ENCODE data around the gene P2RY13. TPM values are rescaled to one million over a fixed set of nuclear protein-coding genes. Genes with fewer than 3 reads are reported as not detected.

The P2RY13 gene
- not detected in 2 replicates for total RNA-seq

- no peak for DNase-seq (ENCODE audit: extremely low read depth, low read depth, low spot score)
Observed at GRCh38 chr3:151329363-151329762, at the start of gene P2RY13. Gene P2RY13 (minus strand): TSS chr3:151329549. CDS start chr3:151329528, 21 bp downstream.

- DNase-seq (ENCODE audit: extremely low read depth, low read depth, low spot score) = no peak
Observed at GRCh38 chr3:151377768-151378385, 48.5 kb upstream of the P2RY13 start.

DNA sequence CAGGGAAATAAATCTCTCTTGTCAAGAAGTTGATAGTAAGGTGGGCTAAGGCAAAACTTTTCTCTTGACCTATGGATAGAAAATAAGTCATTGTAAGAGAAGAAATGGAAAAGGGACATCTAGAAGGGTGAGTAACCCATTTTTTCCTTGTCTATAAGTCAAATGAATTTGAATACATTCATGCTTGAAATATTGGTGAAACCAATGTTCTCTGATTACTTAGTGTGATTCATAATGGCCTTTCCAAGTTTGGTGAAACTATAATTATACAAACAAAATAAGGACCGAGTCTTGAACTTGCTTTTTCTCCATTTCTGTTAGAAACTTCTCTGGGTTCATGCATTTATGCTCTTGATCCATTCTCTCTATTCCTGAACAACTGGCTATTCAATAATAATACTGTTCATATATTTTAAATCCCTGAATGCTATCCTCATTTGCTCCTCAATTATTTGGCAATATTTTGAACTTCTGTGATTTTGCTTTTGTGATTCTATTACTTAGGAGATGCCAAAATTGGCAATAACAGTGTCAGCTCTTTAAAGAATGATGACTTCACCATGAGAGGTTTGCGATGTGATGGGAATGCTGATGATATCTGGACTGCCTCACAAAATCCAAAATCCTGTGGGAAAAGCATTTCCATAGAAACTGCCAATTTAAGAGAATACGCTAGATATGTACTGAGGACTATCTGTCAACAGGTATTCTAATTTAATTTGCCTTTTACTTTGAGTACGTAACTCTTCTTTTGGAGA lies 42.9 kb upstream of the P2RY13 start:
- DNase-seq (ENCODE audit: extremely low read depth, low read depth, low spot score) = no peak

DNA sequence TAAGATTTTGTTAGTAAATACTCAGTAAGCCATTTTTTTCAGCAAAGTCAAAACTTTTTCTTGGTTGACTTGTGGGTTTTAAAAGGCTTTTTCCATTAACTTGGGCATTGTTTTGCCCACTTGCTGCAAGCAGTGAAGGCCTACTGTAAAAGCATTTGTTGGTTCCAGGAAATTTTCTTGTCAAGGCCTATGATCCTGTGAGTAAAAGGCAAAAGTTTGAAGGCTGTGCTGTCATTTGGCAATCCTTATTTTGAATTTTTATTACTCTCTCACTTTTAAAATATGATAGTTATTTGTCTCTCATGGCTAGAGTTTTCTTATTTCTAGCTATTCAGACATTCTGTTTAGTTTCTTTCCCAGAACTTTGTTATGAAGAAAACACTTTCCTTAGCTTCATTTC lies 42.2 kb upstream of the P2RY13 start:
- no peak for DNase-seq (ENCODE audit: extremely low read depth, low read depth, low spot score)

- DNase-seq (ENCODE audit: extremely low read depth, low read depth, low spot score) = no peak
Observed at GRCh38 chr3:151367448-151367847, 38.1 kb upstream of the P2RY13 start.

- no peak for DNase-seq (ENCODE audit: extremely low read depth, low read depth, low spot score)
Observed at GRCh38 chr3:151366993-151367392, 37.6 kb upstream of the P2RY13 start.

GRCh38 chr3:151362751-151363174 lies 33.4 kb upstream of the P2RY13 start:
- DNase-seq (ENCODE audit: extremely low read depth, low read depth, low spot score) = no peak

GRCh38 chr3:151357463-151357850 lies 28.1 kb upstream of the P2RY13 start:
- no peak for DNase-seq (ENCODE audit: extremely low read depth, low read depth, low spot score)

DNA sequence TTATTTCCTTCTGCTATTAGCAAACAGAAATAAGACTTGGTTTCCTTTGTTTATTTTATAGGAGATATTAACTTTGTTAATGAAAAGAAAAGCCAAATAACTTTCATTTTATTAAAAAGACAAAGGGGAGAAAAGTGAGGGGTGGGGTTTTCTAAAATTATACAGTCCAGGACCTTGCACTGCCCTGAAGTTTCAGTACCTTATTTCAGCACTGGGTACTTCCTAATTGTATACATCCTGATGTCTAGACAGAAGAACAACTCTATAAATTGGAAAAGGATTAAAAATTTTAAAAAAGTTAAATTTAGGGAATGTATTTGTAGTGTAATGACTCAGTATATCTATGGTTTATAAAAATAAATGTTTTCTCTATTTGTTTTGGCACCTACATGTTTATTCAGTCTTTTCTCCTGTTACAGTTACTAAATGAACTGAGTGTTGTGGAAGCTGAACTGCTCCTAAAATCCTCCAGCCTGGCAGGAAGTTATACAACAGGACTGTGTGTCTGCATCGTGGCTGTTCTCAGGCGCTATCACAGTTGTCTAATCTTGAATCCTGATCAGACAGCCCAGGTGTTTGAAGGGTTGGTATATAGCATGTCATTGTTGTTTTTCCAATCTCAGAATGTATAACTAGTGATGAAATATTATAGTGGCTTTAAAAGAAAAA lies 27.6 kb upstream of the P2RY13 start:
- DNase-seq (ENCODE audit: extremely low read depth, low read depth, low spot score) = no peak

- no peak for DNase-seq (ENCODE audit: extremely low read depth, low read depth, low spot score)
Observed at GRCh38 chr3:151351648-151352047, 22.3 kb upstream of the P2RY13 start.

- no peak for DNase-seq (ENCODE audit: extremely low read depth, low read depth, low spot score)
Observed at GRCh38 chr3:151351219-151351618, 21.9 kb upstream of the P2RY13 start.

DNA sequence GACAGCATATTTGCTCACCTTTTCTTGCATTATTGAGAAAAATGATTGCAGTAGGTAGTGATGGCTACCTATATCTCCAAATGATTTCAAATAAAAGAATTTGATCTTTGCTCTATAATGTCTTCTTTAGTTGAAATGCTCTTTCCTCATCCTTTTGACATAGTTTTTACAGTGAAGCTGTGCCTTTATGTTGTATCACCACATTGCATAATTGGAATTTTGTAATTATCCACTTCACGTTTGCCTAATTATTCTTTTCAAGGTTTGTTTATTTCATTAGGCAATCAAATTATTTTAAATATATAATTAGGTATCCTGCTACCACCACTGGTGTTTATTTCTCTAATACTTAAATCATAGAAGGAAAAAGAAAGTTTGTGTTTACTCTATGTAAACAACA lies 21.3 kb upstream of the P2RY13 start:
- DNase-seq (ENCODE audit: extremely low read depth, low read depth, low spot score) = no peak

DNA sequence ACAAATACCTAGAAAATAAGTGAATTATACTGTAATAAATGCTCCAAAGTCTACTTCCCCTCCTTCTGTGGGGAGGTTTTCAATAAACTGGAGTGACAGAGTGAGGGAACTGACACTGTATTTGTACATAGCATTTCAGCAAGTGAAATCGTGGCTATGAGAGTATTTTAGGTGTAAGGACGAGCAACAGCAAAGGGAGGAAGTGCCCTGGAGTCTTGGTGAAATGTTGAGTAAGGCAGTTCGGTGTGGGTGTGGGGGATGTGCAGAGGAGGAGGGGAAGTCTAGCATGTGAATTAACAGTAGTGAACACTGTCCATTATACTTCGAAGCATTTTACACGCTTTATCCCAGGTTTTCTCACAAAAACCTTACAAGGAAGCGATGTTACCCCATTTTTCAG lies 18.1 kb upstream of the P2RY13 start:
- no peak for DNase-seq (ENCODE audit: extremely low read depth, low read depth, low spot score)

DNA sequence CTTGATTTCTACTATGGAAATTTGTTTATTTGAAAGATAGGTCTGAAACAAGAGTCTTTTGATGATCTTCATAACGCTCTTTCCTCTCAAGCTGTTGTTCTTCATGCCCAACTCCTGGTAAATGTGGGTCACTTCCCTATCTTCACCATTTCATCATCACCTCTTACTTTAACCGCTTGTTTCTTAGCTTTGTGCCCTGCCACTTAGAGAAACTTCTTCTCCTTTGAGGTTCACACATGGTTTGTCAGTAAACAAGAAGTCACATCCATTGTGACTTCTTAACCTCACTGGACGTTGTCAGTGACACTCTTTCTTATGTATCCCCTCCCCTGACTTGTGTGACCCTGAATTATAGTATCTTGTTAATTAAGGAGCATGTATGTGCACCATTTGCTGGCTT lies 16.9 kb upstream of the P2RY13 start:
- DNase-seq (ENCODE audit: extremely low read depth, low read depth, low spot score) = no peak

DNA sequence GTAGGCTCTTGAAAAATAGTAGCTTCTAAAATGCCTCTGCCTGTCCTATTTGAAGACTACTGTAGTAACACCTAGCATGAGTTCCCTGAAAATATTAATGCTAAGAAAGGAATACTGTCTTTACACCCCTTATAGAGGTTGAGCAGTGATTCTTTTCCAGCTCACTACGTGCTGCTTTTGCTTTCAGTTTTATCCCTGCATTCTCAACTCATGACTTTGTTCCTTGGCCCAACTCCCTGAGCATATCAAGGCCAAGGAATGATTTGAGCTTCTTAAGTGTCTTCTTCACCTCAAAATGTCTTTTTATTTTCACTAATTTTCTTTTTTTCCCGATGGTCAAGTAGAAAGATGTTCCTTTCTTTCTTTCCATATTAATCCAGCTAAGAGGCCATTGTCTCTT lies 16.5 kb upstream of the P2RY13 start:
- DNase-seq (ENCODE audit: extremely low read depth, low read depth, low spot score) = no peak

DNA sequence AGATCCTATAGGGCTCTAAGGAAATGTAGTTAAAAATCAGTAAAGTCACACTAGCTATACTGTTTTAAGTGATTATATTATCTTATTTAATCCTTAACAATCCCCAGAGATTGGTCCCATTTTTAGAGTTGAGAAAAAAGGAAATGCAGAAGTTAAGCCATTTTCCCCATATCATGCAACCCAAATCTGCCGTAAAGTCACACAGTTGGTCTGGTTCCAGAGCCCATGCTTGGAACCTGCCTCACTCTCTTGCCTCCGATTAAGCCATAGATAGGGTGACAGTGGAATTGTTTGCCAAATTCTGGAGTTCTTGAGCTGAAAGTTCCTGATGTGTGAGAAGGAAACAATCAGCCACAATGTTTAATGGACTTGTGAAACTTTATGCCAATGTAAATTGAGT lies 2.3 kb upstream of the P2RY13 start:
- DNase-seq (ENCODE audit: extremely low read depth, low read depth, low spot score) = no peak

- no peak for DNase-seq (ENCODE audit: extremely low read depth, low read depth, low spot score)
Observed at GRCh38 chr3:151330899-151331298, 1.6 kb upstream of the P2RY13 start.

DNA sequence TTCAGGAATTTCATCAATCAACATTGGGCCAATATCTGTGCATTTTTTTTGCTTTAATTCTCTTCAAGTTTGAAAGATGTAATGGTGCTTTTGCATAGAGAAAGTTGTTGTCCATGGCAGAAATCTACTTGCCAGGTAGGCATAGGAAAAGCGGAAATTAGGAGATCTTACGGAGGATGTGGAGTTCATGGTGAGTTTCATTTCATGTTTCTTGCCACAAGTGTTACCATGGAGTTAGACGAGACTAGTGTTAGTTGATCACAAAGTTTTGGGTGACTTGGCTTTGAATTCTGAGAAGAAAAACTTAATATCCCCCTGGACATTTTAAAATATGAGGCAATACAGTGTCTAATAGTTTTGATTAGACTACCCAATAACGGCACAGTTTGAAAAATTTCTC lies 1.0 kb upstream of the P2RY13 start:
- DNase-seq (ENCODE audit: extremely low read depth, low read depth, low spot score) = no peak

- no peak for DNase-seq (ENCODE audit: extremely low read depth, low read depth, low spot score)
Observed at GRCh38 chr3:151328298-151328995, 902 bp downstream of the P2RY13 start.

DNA sequence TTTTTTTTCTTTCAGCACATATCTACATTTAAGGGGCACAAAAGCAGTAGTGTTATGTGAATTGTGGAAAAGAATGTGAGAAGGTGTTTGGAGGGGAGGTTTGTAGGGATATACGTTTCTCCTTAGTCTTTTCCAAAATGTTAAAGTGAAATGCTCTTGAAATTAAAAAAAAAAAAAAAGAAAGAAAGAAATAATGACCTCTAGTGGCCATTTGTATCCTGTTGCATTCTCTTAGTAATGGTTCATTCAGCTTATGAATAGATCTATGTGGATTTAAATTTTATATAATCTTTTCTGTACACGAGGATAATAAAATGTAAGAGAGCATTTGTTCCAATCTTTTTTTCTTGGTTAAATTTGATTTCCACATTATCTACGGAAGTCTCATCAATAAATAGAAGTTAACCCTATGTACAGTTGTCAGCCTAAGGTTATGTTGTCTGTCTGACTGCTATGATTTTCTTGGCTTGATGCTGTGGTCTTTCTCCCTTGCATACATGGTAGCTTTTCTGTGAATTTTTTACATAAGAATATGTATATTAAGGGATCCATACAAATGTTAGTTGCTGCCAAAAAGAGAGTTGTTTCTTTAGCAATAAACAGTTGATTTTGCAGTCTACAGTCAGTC lies 1.7 kb downstream of the P2RY13 start:
- DNase-seq (ENCODE audit: extremely low read depth, low read depth, low spot score) = no peak

- no peak for DNase-seq (ENCODE audit: extremely low read depth, low read depth, low spot score)
Observed at GRCh38 chr3:151322511-151322910, 6.8 kb downstream of the P2RY13 start.

Data from glomerular endothelial cell (primary cell).